HepG2 (cell line): ENCODE results near the gene BCDIN3D. TPM values are rescaled to one million over a fixed set of nuclear protein-coding genes. Genes with fewer than 3 reads are reported as not detected.

Source experiments
- ATAC-seq: fragments of 200-7000 bp; cut with Tn5 transposase; 3 replicates; pipeline ENCODE4 v1.9.1; 2020; ENCODE audit warnings: mild to moderate bottlenecking, moderate library complexity
- BruUV-seq: library from RNA; stranded (reverse); fragments of 400-500 nt; replicated peaks from 2 replicates; lab custom pipeline; 2021; lab: Mats Ljungman, UMichigan
- CTCF ChIA-PET: fragments of 300-600 bp; formaldehyde crosslinking; extraction: SDS; loops from one replicate; lab custom pipeline; 2021; ENCODE audit warnings: low total read pairs, inconsistent platforms, low intra/inter-chr PET ratio; lab: Yijun Ruan, JAX
- POLR2A ChIA-PET: fragments of 350-600 bp; sonication (Branson Sonifier 250); formaldehyde crosslinking; loops from one replicate; lab custom pipeline; 2020; ENCODE audit warnings: antibody characterized with exemption, inconsistent platforms; lab: Yijun Ruan, JAX
- DNase-seq: peaks from one replicate; pipeline ENCODE4 v3.0.0-alpha.2; 2015; ENCODE audit warnings: low spot score
- FAIRE-seq: peaks from 3 replicates; lab custom pipeline; 2011; peaks lifted over from hg19 to GRCh38; lab: Jason Lieb, UNC
- H2AFZ ChIP-seq: one replicate; pipeline ENCODE4 v1.6.1; 2011; ENCODE audit warnings: low read length, inconsistent platforms
- H3K27ac ChIP-seq: fragments of 300-600 bp; 3 replicates; pipeline ENCODE4 v1.8.0; 2011; ENCODE audit warnings: mixed run types, mild to moderate bottlenecking, mixed read lengths, low read length, inconsistent platforms; ENCODE audit not compliant: insufficient read depth; ENCODE audit errors: extremely low read length
- H3K27me3 ChIP-seq, 2 experiments: fragments of 200-600 bp in 1 of 2; 2 replicates in 1 of 2; 3 replicates in 1 of 2; pipeline versions ENCODE4 v1.6.0 to v1.8.0; 2011; ENCODE audit warnings: low read length in 2 of 2, mild to moderate bottlenecking in 2 of 2, moderate library complexity in 2 of 2, inconsistent platforms in 1 of 2; ENCODE audit not compliant: insufficient read depth in 2 of 2, control insufficient read depth in 1 of 2
- H3K36me3 ChIP-seq, 2 experiments: fragments of 200-600 bp in 1 of 2; replicated peaks in 1 of 2; 2 replicates in 1 of 2; 3 replicates in 1 of 2; pipeline versions ENCODE4 v1.5.1 to v1.8.0; 2011; ENCODE audit warnings: low read length in 2 of 2, inconsistent platforms in 1 of 2; ENCODE audit not compliant: insufficient read depth in 2 of 2, control insufficient read depth in 1 of 2
- H3K4me1 ChIP-seq: 2 replicates; pipeline ENCODE4 v1.5.1; 2012; ENCODE audit warnings: low read length, inconsistent platforms; ENCODE audit not compliant: insufficient read depth
- H3K4me2 ChIP-seq: 2 replicates; pipeline ENCODE4 v1.6.0; 2011; ENCODE audit warnings: low read depth, low read length, inconsistent platforms
- H3K4me3 ChIP-seq, 3 experiments: fragments of 200-600 bp in 1 of 3; sonication (generic), shearing (Covaris generic) in 1 of 3; replicated peaks in 1 of 3; 2 replicates each; pipeline ENCODE4 v1.5.1; 2011 to 2016; ENCODE audit warnings: low read length in 3 of 3, inconsistent platforms in 2 of 3, low read depth in 2 of 3, mild to moderate bottlenecking in 2 of 3, control low read depth in 1 of 3, mixed read lengths in 1 of 3; ENCODE audit not compliant: insufficient read depth in 1 of 3
- H3K79me2 ChIP-seq: one replicate; pipeline ENCODE4 v1.6.1; 2011; ENCODE audit warnings: low read length, inconsistent platforms; ENCODE audit not compliant: insufficient read depth
- H3K9ac ChIP-seq: 2 replicates; pipeline ENCODE4 v1.6.0; 2011; ENCODE audit warnings: mild to moderate bottlenecking, low read depth, low read length, inconsistent platforms; ENCODE audit not compliant: insufficient read depth
- H3K9me3 ChIP-seq: 2 replicates; pipeline ENCODE4 v1.5.1; 2012; ENCODE audit warnings: mild to moderate bottlenecking, low read length
- H4K20me1 ChIP-seq: 2 replicates; pipeline ENCODE4 v1.6.0; 2011; ENCODE audit warnings: inconsistent platforms, mild to moderate bottlenecking, low read length, moderate library complexity; ENCODE audit not compliant: insufficient read depth
- HNRNPL ChIP-seq: fragments of 200-400 bp; formaldehyde crosslinking; IDR thresholded peaks from 2 replicates; pipeline ENCODE4 v1.6.1; 2017; ENCODE audit warnings: mild to moderate bottlenecking, low read depth, low read length
- NONO ChIP-seq, 2 experiments: fragments of 450-650 bp in 1 of 2; sonication (generic) in 1 of 2; formaldehyde crosslinking in 1 of 2; IDR thresholded peaks in 1 of 2; conservative IDR thresholded peaks in 1 of 2; 2 replicates each; pipeline versions ENCODE4 v1.6.1 to v1.8.0; 2017 to 2022; ENCODE audit warnings: mild to moderate bottlenecking in 1 of 2, missing genetic modification reagents in 1 of 2, moderate library complexity in 1 of 2
- PAWR ChIP-seq: sonication (generic); formaldehyde crosslinking; IDR thresholded peaks from 2 replicates; pipeline ENCODE4 v1.4.0; 2020; ENCODE audit warnings: missing genetic modification reagents, mild to moderate bottlenecking, borderline replicate concordance
- POLR2AphosphoS2 ChIP-seq: IDR thresholded peaks from 2 replicates; pipeline ENCODE4 v1.6.1; 2011; ENCODE audit warnings: low read depth, low read length, improper control_type of control experiment
- SP140L ChIP-seq: sonication (generic); formaldehyde crosslinking; IDR thresholded peaks from 2 replicates; pipeline ENCODE4 v1.4.0; 2020; ENCODE audit warnings: missing genetic modification reagents, borderline replicate concordance
- ZBTB1 ChIP-seq: sonication (generic); formaldehyde crosslinking; IDR thresholded peaks from 2 replicates; pipeline ENCODE4 v1.4.0; 2020; ENCODE audit warnings: missing genetic modification reagents, borderline replicate concordance
- WGBS: methylation state at CpG from one replicate; pipeline ENCODE4 v1.1.6; 2017; ENCODE audit warnings: low lambda C conversion rate; 5-methylcytosine and 5-hydroxymethylcytosine counted together
- in situ Hi-C: cut with HindIII; loops from 2 replicates; pipeline ENCODE4 v1.10.0; 2017; ENCODE audit warnings: low pct_unique_long_range_greater_than_20kb; ENCODE audit not compliant: extremely low pct_ligation_motif_present
- intact Hi-C: fragments of 100-400 bp; cut with micrococcal nuclease; formaldehyde crosslinking; loops from one replicate; pipeline ENCODE4 v1.10.0; 2022; ENCODE audit not compliant: unreplicated experiment
- polyA plus RNA-seq, 8 experiments: library from polyadenylated mRNA; depleted of rRNA in 3 of 8; stranded (reverse) in 7 of 8; unstranded in 1 of 8; fragments of >200 nt; fragmentation: Illumina TruSeq in 4 of 8; extraction: Trizol in 4 of 8; gene quantifications; 2 replicates each; pipeline versions ENCODE4 v1.2.1 to v1.2.3, GENCODE V29; 2011 to 2016; ENCODE audit warnings: low read depth in 4 of 8, missing spikeins in 1 of 8, mixed read lengths in 1 of 8; ENCODE audit not compliant: insufficient read depth in 1 of 8
- total RNA-seq, 5 experiments: library from RNA; depleted of rRNA; stranded (reverse); fragments of >200 nt; fragmentation: Illumina TruSeq; extraction: Trizol; gene quantifications; 2 replicates each; pipeline ENCODE4 v1.2.3, GENCODE V29; 2016; ENCODE audit warnings: low read depth in 1 of 5
- TF ChIP-seq, protein P1 (sequence below): fragments of 450-650 bp; IDR thresholded peaks from 2 replicates; pipeline ENCODE4 v1.6.1; 2017
- TF ChIP-seq, protein P2 (sequence below): IDR thresholded peaks from 2 replicates; pipeline ENCODE4 v1.6.1; 2016; ENCODE audit warnings: mild to moderate bottlenecking, missing biosample characterization, missing genetic modification reagents

The BCDIN3D gene
- total and polyA plus RNA-seq, 2 of the 13 experiments (the other 11 are each of a cell fraction or from before 2014, with no cell fraction given): 2.2 to 2.5 TPM

DNA sequence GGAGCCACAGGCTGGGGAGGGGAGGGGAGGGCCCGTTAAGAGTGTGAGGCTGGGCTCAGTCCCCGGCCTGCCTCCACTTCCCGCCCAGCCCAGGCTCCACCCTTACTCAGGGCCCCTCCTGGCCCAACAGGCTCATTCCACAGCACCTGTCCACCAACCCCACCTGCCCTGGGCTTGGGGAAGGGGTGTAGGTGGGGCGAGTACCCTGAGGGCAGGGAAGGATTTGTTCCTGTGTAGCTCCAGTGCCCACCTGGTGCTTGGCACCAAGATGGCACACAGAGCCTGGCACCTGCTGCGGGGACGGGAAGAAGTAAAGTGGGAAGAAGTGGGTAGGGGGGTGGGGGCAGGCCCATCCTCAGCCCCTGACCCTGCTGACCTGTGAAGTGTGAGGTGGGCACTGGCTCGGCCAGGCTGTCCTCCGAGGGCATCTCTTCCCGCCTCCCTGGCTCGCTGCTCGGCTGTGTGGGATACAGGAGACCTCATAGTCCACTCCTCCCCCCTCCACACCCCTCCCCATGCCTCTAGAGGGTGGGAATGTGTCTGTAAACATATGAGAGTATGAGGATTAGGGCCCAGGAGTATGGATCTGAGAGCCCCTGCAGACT, 49.8 kb downstream of the BCDIN3D start:
- no peak overlapping the region for H2AFZ ChIP-seq
- ChIA-PET POLR2A (interaction anchor here (0.6 kb wide), 1 partner anchor 496 kb away, joined by 4 read pairs; no protein-coding TSS in a partner anchor), CTCF (no interaction called here)
- H3K79me2 ChIP-seq: no peaks in the 10 kb centered on the region
- DNase-seq (no peak), FAIRE-seq (no peak), ATAC-seq (no peak)
- no peak overlapping the region for H3K4me3 ChIP-seq
- H3K4me1 ChIP-seq: no peaks in the 10 kb centered on the region
- H3K4me2 ChIP-seq: no peak overlapping the region
- no peak overlapping the region for H3K9ac ChIP-seq
- 79% methylated on average over 3 of the region's 11 CpGs for WGBS
- H3K36me3 ChIP-seq: peaks cover 2 to 11% of the 10 kb centered on the region in 2 experiments; a peak in 3 of 5 replicates
- TF ChIP-seq POLR2AphosphoS2 (no peak), ZBTB1 (CRISPR knock-in tag) (no peak), PAWR (no peak), HNRNPL (0 out of 2 replicates have a peak, but pooled peaks have one; percentile 28), NONO (IDR thresholded peaks at IDR 0.05) (no peak), NONO (CRISPR knock-in tag; conservative IDR thresholded peaks at IDR 0.05) (no peak), SP140L (CRISPR knock-in tag) (no peak)
- TF ChIP-seq, protein P1, sequence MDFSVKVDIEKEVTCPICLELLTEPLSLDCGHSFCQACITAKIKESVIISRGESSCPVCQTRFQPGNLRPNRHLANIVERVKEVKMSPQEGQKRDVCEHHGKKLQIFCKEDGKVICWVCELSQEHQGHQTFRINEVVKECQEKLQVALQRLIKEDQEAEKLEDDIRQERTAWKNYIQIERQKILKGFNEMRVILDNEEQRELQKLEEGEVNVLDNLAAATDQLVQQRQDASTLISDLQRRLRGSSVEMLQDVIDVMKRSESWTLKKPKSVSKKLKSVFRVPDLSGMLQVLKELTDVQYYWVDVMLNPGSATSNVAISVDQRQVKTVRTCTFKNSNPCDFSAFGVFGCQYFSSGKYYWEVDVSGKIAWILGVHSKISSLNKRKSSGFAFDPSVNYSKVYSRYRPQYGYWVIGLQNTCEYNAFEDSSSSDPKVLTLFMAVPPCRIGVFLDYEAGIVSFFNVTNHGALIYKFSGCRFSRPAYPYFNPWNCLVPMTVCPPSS: no peak
- TF ChIP-seq, protein P2, sequence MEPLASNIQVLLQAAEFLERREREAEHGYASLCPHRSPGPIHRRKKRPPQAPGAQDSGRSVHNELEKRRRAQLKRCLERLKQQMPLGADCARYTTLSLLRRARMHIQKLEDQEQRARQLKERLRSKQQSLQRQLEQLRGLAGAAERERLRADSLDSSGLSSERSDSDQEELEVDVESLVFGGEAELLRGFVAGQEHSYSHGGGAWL (CRISPR knock-in tag): no peak
- H3K9me3 ChIP-seq: no peaks in the 10 kb centered on the region
- no peaks in the 10 kb centered on the region for H4K20me1 ChIP-seq
- in situ Hi-C loops (loop anchor here (5.0 kb wide), 1 partner anchor 34 kb away; the partner anchor contains the start of gene NCKAP5L), intact Hi-C loops (no loop called here)
- no peaks in the 10 kb centered on the region for H3K27me3 ChIP-seq
- no peak overlapping the region for H3K27ac ChIP-seq
- no TSS peak for BruUV-seq
